ENCODE measurements around the gene ACTR2. TPM values are rescaled to one million over a fixed set of nuclear protein-coding genes. Genes with fewer than 3 reads are reported as not detected.

Gene ACTR2
- total and polyA plus RNA-seq, 9 of the 15 experiments (the other 6 are each of a cell fraction or from before 2014, with no cell fraction given): 47.3 to 239 (median 108) TPM

- TF ChIP-seq TSHZ1 (CRISPR knock-in tag; IDR thresholded peaks at IDR 0.05) (no peak), ETV1 (tag; conservative IDR thresholded peaks at IDR 0.05; ENCODE audit: low read depth) (peak; percentile 91), NCOA6 (IDR thresholded peaks at IDR 0.05) (no peak), NCOA1 (IDR thresholded peaks at IDR 0.05; ENCODE audit: low read depth) (0 out of 2 replicates have a peak, but pooled peaks have one; percentile 43), ZNF449 (CRISPR knock-in tag; IDR thresholded peaks at IDR 0.05) (no peak), MCM5 (IDR thresholded peaks at IDR 0.05; ENCODE audit: low read depth) (no peak), ZBTB1 (CRISPR knock-in tag; IDR thresholded peaks at IDR 0.05; ENCODE audit: borderline replicate concordance, low read depth) (peak; percentile 71; the same call in 1 of the 2 replicates), FOS (IDR thresholded peaks at IDR 0.05; ENCODE audit: extremely low read depth, insufficient read length) (peak; percentile 79), ZNF143 (CRISPR knock-in tag; IDR thresholded peaks at IDR 0.05) (no peak), RBM22 (IDR thresholded peaks at IDR 0.05; ENCODE audit: low read depth, low read length, poor library complexity, severe bottlenecking) (no peak), POLR2AphosphoS2 (IDR thresholded peaks at IDR 0.05; ENCODE audit: low read length) (peak; percentile 67; the same call in 1 of the 2 replicates), PHTF2 (CRISPR knock-in tag; IDR thresholded peaks at IDR 0.05) (no peak), RBM15 (IDR thresholded peaks at IDR 0.05; ENCODE audit: insufficient read depth, low read length) (0 out of 2 replicates have a peak, but pooled peaks have one; percentile 35), E2F8 (IDR thresholded peaks at IDR 0.05; ENCODE audit: low read depth, partially characterized antibody) (peak; percentile 65), PHF20 (IDR thresholded peaks at IDR 0.05; ENCODE audit: partially characterized antibody) (peak; percentile 82), RNF2 (IDR thresholded peaks at IDR 0.05) (no peak), CBX2 (IDR thresholded peaks at IDR 0.05; ENCODE audit: insufficient read depth, low read length, poor library complexity, severe bottlenecking) (no peak), IRF1 (CRISPR knock-in tag; IDR thresholded peaks at IDR 0.05; ENCODE audit: borderline replicate concordance) (no peak; the same call in 1 of the 2 replicates), MTA1 (IDR thresholded peaks at IDR 0.05; ENCODE audit: borderline replicate concordance) (no peak)
These were observed at the start of gene ACTR2 (continued) for GRCh38 chr2:65227456-65228262.

All from K562 (cell line).